Gastroesophageal sphincter (tissue), 4 donors: Measurements from ENCODE around the gene SAMD4A. TPM values are rescaled to one million over a fixed set of nuclear protein-coding genes. Genes with fewer than 3 reads are reported as not detected.

Experiments used
- ATAC-seq: fragments of 150-250 bp; one replicate; pipeline ENCODE4 v1.9.1; 2016; ENCODE audit warnings: mild to moderate bottlenecking, moderate library complexity
- H3K27ac ChIP-seq, 4 donors: fragments of 200-600 bp; sonication (generic) in 3 of 4; 1 replicate in 3 of 4; 2 replicates in 1 of 4; pipeline ENCODE4 v1.5.1; 2016 to 2019
- H3K27me3 ChIP-seq: fragments of 200-600 bp; sonication (generic); one replicate; pipeline ENCODE4 v1.5.1; 2019
- H3K36me3 ChIP-seq, 2 donors: fragments of 200-600 bp; sonication (generic); one replicate each; pipeline ENCODE4 v1.5.1; 2019; ENCODE audit warnings: control low read depth in 1 of 2
- H3K4me1 ChIP-seq, 3 donors: fragments of 200-600 bp; sonication (generic); 1 replicate in 2 of 3; 2 replicates in 1 of 3; pipeline ENCODE4 v1.5.1; 2016 to 2019; ENCODE audit warnings: control low read depth in 2 of 3
- H3K4me3 ChIP-seq, 2 donors: fragments of 200-600 bp; sonication (generic); one replicate each; pipeline ENCODE4 v1.5.1; 2019; ENCODE audit warnings: mild to moderate bottlenecking in 1 of 2, moderate library complexity in 1 of 2
- H3K9me3 ChIP-seq, 3 donors: fragments of 200-600 bp; sonication (generic); one replicate each; pipeline ENCODE4 v1.5.1; 2017 to 2019; ENCODE audit warnings: control low read depth in 2 of 3
- EP300 ChIP-seq: sonication (generic); formaldehyde crosslinking; IDR thresholded peaks from one replicate; pipeline ENCODE4 v1.6.1; 2017; ENCODE audit warnings: antibody characterized with exemption, mild to moderate bottlenecking
- POLR2A ChIP-seq, 2 donors: fragments of 450-650 bp; IDR thresholded peaks; one replicate each; pipeline ENCODE4 v1.6.1; 2017; ENCODE audit warnings: antibody characterized with exemption in 2 of 2, mild to moderate bottlenecking in 2 of 2, moderate library complexity in 1 of 2
- POLR2AphosphoS5 ChIP-seq: sonication (generic); formaldehyde crosslinking; IDR thresholded peaks from one replicate; pipeline ENCODE4 v1.6.1; 2017; ENCODE audit warnings: antibody characterized with exemption
- WGBS, 2 donors: methylation state at CpG; one replicate each; pipeline ENCODE4 v1.1.5; 2018; ENCODE audit warnings: low coverage in 1 of 2; 5-methylcytosine and 5-hydroxymethylcytosine counted together
- total RNA-seq, 4 donors: library from RNA; depleted of rRNA; stranded (reverse); fragments of >200 nt; gene quantifications; one replicate each; pipeline ENCODE4 v1.1.0, GENCODE V29; 2016
- TF ChIP-seq, protein P1 (sequence below), 4 experiments: fragments of 200-600 bp in 2 of 4; fragments of 450-650 bp in 2 of 4; sonication (generic) in 1 of 4; IDR thresholded peaks; one replicate each; pipeline ENCODE4 v1.5.1; 2017 to 2019; ENCODE audit warnings: antibody characterized with exemption in 4 of 4, mild to moderate bottlenecking in 2 of 4, moderate library complexity in 2 of 4

The SAMD4A gene
- total RNA-seq, 4 donors from 2014 or later: 65.2 to 163 (median 89.7) TPM

DNA sequence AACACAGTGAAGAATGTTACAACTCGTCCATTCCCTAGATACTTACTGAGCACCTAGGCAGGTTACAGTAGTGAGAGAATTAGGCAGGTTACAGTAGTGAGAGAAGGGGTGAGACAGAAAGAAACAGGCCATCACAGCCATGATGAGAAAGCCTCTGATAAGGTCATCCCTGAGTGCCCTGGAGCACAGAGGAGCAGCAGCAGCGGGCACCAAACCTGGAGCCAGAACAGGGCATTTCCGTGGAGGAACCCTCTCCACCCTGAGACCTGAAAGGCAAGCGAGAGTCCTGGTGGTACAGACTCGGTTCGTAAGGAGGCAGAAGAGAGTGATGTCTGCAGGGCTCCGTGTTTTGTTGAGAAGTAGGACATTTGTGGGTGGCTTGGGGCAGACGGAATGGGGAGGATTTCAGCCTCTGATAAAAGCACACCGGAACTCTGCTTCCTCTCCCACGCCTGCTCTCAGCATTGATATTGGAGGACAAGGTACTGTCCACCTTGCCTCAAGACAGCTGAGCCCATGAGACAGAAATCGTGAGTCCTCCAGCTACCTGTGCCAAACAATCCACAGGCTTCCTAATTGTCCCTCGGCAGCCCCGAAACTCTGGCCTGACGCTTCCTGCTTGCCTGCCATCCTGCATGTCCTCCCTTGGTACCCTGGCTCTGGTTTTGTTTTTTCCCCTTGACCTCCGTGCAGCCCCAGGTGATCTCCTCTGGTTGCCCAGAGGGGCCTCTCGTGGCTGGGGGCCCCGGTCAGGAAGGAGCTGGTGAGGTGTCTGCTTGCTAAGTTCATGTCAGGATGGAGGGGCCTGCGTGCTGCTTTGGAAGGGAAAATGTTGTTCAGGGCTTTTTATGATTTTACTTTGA is 199.6 kb downstream of the SAMD4A start:
- Histone ChIP-seq H3K27ac (peak overlapping the region in 1 of 4 donors; percentile 36), H3K4me3 (no peak overlapping the region), H3K27me3 (no peaks in the 10 kb centered on the region), H3K4me1 (peaks cover 0 to 22% (median 2%) of the 10 kb centered on the region in 3 donors), H3K36me3 (peaks cover 0 to 71% of the 10 kb centered on the region in 2 donors), H3K9me3 (no peaks in the 10 kb centered on the region)
- TF ChIP-seq POLR2AphosphoS5 (no peak), POLR2A (IDR thresholded peaks at IDR 0.05) (no peak), EP300 (no peak)
- TF ChIP-seq, protein P1, sequence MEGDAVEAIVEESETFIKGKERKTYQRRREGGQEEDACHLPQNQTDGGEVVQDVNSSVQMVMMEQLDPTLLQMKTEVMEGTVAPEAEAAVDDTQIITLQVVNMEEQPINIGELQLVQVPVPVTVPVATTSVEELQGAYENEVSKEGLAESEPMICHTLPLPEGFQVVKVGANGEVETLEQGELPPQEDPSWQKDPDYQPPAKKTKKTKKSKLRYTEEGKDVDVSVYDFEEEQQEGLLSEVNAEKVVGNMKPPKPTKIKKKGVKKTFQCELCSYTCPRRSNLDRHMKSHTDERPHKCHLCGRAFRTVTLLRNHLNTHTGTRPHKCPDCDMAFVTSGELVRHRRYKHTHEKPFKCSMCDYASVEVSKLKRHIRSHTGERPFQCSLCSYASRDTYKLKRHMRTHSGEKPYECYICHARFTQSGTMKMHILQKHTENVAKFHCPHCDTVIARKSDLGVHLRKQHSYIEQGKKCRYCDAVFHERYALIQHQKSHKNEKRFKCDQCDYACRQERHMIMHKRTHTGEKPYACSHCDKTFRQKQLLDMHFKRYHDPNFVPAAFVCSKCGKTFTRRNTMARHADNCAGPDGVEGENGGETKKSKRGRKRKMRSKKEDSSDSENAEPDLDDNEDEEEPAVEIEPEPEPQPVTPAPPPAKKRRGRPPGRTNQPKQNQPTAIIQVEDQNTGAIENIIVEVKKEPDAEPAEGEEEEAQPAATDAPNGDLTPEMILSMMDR (IDR thresholded peaks at IDR 0.05): no peak
- 67 to 71% methylated on average over 8 to 11 of the region's 18 CpGs for WGBS, 2 donors
- ATAC-seq: no peak

DNA sequence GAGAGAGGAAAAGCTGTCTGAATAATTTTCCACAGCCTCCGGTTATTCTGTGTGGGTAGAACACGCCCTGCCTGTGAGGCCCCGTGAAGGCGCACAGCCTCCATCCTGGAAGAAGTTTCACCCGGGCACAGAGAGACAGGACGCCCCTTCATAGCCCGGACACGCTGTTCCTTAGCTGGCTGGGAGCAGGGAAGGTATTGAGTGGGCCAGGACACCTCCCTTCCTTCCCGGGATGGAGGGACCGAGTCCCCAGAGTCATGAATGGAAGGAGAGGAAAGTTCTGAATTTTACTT is 200.2 kb downstream of the SAMD4A start:
- TF ChIP-seq POLR2A (IDR thresholded peaks at IDR 0.05): no peak
- TF ChIP-seq EP300: no peak
- TF ChIP-seq POLR2AphosphoS5: no peak
- TF ChIP-seq, protein P1 (IDR thresholded peaks at IDR 0.05): no peak
- H3K9me3 ChIP-seq: no peaks in the 10 kb centered on the region
- H3K4me3 ChIP-seq: no peak overlapping the region
- WGBS, 2 donors: 85% methylated on average over 7 of the region's 10 CpGs; no CpG with 5 or more reads in 1 of the 2 donors
- peaks cover 0 to 66% of the 10 kb centered on the region in 2 donors for H3K36me3 ChIP-seq
- no peaks in the 10 kb centered on the region for H3K27me3 ChIP-seq
- ATAC-seq: no peak
- peaks cover 0 to 28% (median 5%) of the 10 kb centered on the region in 3 donors for H3K4me1 ChIP-seq
- H3K27ac ChIP-seq: peak overlapping the region in 1 of 4 donors; percentile 36

DNA sequence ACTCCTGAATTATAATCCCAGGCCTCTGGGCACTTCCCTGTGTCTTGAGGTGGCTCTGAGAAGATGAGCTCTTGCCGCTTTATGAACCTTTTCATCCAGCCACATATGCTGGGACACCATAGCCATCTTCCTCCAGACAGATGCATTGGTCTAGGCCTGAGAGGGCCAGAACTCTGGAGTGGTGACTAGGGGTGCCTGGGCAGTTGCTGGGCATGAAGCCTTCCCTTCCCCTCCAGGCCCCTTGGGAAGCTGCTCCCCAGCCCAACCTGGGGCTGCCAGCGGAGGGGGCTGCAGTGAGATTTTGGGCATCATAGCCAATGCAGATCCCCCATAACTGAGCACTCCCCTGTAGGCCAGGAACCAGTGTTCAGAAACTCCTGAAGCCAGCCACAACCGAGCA is 200.5 kb downstream of the SAMD4A start:
- peaks cover 0 to 31% (median 8%) of the 10 kb centered on the region in 3 donors for H3K4me1 ChIP-seq
- peaks cover 0 to 62% of the 10 kb centered on the region in 2 donors for H3K36me3 ChIP-seq
- ATAC-seq: no peak
- TF ChIP-seq POLR2AphosphoS5 (no peak), EP300 (no peak), POLR2A (IDR thresholded peaks at IDR 0.05) (no peak)
- TF ChIP-seq, protein P1 (IDR thresholded peaks at IDR 0.05): no peak
- 80 to 100% methylated on average over 1 of the region's 3 CpGs for WGBS, 2 donors
- H3K4me3 ChIP-seq: no peak overlapping the region
- peak overlapping the region in 1 of 4 donors; percentile 37 for H3K27ac ChIP-seq
- no peaks in the 10 kb centered on the region for H3K27me3 ChIP-seq
- no peaks in the 10 kb centered on the region for H3K9me3 ChIP-seq

DNA sequence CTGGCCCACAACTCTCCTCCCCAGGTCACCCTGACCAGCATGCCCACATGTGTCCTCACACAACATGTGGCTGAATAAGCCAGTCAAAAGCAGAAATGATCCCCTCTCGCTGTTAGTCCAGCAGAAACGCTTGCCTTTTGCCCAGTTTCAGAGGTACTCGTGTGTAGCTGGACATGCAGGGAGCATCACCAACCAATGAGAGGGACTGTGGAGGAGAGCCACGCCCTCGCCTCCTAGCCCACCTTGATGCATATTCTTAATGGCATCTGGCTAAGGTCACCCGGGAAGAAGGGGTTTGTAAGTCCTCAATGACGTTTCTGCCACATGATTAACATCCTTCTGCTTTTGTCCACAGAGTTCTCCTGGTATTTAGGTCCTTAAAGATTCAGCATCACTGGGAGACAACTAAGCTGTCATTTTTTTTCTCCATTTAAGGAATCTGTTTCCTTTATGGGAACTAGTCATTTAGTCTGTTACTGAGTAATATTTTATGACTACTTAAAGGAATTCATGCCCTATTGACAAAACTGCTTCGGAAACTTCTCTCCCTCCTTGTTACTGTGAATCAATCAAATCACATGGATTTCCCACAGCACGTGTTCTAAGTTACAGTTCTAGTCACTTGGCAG is 201.7 kb downstream of the SAMD4A start:
- peaks cover 0 to 43% (median 18%) of the 10 kb centered on the region in 3 donors for H3K4me1 ChIP-seq
- 75% methylated on average over 6 to 9 of the region's 9 CpGs for WGBS, 2 donors
- no peak for ATAC-seq
- TF ChIP-seq POLR2A (IDR thresholded peaks at IDR 0.05): no peak
- no peak for TF ChIP-seq EP300
- TF ChIP-seq, protein P1 (IDR thresholded peaks at IDR 0.05): no peak
- no peak for TF ChIP-seq POLR2AphosphoS5
- peak overlapping the region in 2 of 4 donors; percentile 11 to 92 for H3K27ac ChIP-seq
- H3K4me3 ChIP-seq: no peak overlapping the region
- H3K9me3 ChIP-seq: no peaks in the 10 kb centered on the region
- H3K36me3 ChIP-seq: peaks cover 0 to 50% of the 10 kb centered on the region in 2 donors
- no peaks in the 10 kb centered on the region for H3K27me3 ChIP-seq
